ACC112 (cell line): ENCODE measurements around the gene EGR2.
A peak's percentile ranks its signal among the peaks of the same experiment; 100 is the strongest.

Source experiments
- H2AFZ ChIP-seq: fragments of 200-600 bp; sonication (generic); one replicate; pipeline ENCODE4 v1.6.0; 2017; ENCODE audit warnings: antibody characterized with exemption, low read length; ENCODE audit not compliant: unreplicated experiment
- H3K27ac ChIP-seq: fragments of 200-600 bp; sonication (generic); 2 replicates; pipeline ENCODE4 v1.5.1; 2014; ENCODE audit warnings: low read depth, mild to moderate bottlenecking, antibody characterized with exemption, low read length, moderate library complexity
- H3K27me3 ChIP-seq: fragments of 200-600 bp; sonication (generic); 2 replicates; pipeline ENCODE4 v1.6.1; 2014; ENCODE audit warnings: mild to moderate bottlenecking, antibody characterized with exemption, low read length, moderate library complexity, mixed read lengths; ENCODE audit not compliant: insufficient read depth
- H3K36me3 ChIP-seq: fragments of 200-600 bp; sonication (generic); 2 replicates; pipeline ENCODE4 v1.6.1; 2016; ENCODE audit warnings: mild to moderate bottlenecking, antibody characterized with exemption, low read length, moderate library complexity, mixed read lengths; ENCODE audit not compliant: insufficient read depth
- H3K4me1 ChIP-seq: fragments of 200-600 bp; sonication (generic); one replicate; pipeline ENCODE4 v1.6.1; 2016; ENCODE audit warnings: low read length, mixed read lengths; ENCODE audit not compliant: insufficient read depth, unreplicated experiment, control insufficient read depth
- H3K4me3 ChIP-seq: fragments of 200-600 bp; sonication (generic); 2 replicates; pipeline ENCODE4 v1.5.1; 2014; ENCODE audit warnings: mild to moderate bottlenecking, low read depth, low read length
- H3K79me2 ChIP-seq: fragments of 200-600 bp; sonication (generic); one replicate; pipeline ENCODE4 v1.6.0; 2016; ENCODE audit warnings: low read length; ENCODE audit not compliant: control insufficient read depth, unreplicated experiment, insufficient read depth

EGR2 gene

DNA sequence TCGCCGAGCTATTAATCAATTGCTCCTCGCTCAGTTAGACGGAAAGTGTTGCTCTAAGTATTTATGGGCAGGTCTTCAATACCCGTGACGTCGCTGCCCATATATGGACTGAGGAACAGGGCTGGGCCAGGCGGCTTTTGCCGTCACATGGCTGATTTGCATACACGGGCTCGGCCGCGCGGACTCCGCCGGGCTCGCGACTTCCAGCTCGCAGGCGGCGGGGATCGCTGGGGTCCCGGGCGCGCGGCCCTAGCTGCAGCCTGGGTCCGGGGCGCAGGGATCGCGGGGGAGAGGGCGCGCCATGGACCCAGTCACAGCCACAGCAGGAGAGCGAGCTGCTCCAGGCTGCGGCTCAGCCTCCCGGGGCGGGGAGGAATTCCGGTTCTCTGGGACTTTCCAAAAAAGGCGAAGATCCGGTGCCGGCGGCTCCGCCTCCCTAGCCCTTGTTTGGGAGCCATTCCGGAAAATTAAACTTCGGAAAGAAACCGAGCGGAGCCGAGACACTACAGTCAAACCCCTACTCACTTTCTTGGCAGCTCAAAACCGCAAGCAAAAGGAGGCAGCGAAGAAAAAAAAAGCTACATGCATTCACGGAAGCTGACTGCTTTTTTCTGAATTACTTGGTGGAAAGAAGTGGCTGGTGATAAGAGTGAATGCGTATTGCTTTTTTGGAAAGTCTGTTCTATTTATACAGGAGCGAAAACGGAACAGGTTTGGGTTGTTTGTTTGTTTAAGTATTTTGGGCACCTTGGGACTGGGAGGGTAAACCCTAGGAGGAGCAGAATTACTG, at the start of gene EGR2:
Gene EGR2, minus strand, starts transcription at position 36 of the 790 bp plus-strand sequence. CDS start 337 bp downstream, outside the sequence.
- Histone ChIP-seq H3K27ac (0 out of 2 replicates have a peak within 1 kb of the TSS, but pooled peaks have one; percentile 5), H3K36me3 (no peaks in the 10 kb centered on the region), H2AFZ (peak within 1 kb of the TSS; percentile 49), H3K4me3 (peak within 1 kb of the TSS; percentile 81), H3K4me1 (peaks cover 5% of the 10 kb centered on the region), H3K79me2 (no peaks in the 10 kb centered on the region), H3K27me3 (peaks cover 50% of the 10 kb centered on the region)

DNA sequence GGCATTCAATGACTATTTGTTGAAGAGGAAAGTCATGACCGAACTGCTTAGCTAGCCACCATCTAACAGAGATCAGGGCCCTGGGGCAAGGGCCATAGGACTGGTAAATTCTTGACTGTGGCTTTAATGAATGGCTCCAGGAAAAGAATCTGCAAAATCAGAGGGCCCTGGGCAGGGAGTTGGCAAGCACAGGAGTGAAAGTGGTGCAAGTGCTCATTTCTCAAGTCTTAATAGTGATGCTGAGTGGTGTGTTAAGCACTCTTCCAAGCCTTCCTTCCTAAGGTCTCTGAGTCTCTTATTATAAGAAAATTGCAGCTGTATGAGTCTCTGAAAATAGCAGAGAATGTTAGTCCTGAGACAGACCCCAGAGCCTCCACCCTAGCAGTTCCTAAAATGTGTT, 46.3 kb upstream of the EGR2 start:
- no peak overlapping the region for H3K4me3 ChIP-seq
- no peak overlapping the region for H3K27ac ChIP-seq
- H2AFZ ChIP-seq, result no peak overlapping the region
- H3K4me1 ChIP-seq, result peaks cover 31% of the 10 kb centered on the region
- no peaks in the 10 kb centered on the region for H3K27me3 ChIP-seq
- H3K79me2 ChIP-seq, result no peaks in the 10 kb centered on the region
- no peaks in the 10 kb centered on the region for H3K36me3 ChIP-seq

DNA sequence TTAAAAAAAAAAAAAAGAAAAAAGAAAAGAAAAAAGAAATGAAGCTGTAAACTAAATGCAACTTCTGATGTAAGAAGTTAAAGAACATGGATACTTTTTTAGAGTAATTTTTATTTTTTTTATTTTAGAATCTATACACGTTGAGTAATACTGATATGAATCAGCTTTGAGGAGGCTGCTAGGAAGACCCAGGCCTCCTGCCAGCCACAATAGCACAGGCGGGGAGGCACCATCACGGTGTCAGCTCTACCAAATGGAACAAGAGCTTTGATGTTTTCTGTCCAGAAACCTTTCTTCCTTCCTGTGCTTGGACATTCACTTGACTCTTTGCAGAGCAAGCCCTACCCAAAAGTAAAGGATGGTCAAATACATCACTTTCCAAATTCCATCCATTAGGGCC, 45.3 kb upstream of the EGR2 start:
- Histone ChIP-seq H3K27me3 (no peaks in the 10 kb centered on the region), H3K27ac (no peak overlapping the region), H3K4me1 (peaks cover 25% of the 10 kb centered on the region), H3K4me3 (no peak overlapping the region), H2AFZ (no peak overlapping the region), H3K79me2 (no peaks in the 10 kb centered on the region), H3K36me3 (no peaks in the 10 kb centered on the region)

DNA sequence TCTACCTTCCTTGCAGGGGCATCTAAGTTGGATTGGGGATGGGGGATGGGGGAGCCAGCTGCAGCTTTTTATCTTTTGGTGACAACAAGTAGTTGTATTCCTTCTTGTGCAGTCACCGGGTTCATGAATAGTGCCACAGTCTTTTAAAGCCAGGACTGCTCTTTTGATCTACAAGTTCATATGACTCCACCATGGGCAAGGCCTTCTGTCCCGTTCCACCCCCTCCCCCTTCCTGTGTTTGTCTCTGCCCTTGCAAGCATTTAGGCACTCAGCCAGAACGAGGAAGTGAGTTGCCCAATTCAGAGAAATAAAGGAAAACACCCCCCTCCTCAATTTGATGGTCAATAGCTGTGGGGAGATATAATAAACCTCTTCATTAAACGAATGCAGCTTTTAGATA, 44.8 kb upstream of the EGR2 start:
- Histone ChIP-seq H3K79me2 (no peaks in the 10 kb centered on the region), H3K4me3 (no peak overlapping the region), H3K27me3 (no peaks in the 10 kb centered on the region), H3K36me3 (no peaks in the 10 kb centered on the region), H3K27ac (no peak overlapping the region), H2AFZ (no peak overlapping the region), H3K4me1 (peaks cover 19% of the 10 kb centered on the region)

DNA sequence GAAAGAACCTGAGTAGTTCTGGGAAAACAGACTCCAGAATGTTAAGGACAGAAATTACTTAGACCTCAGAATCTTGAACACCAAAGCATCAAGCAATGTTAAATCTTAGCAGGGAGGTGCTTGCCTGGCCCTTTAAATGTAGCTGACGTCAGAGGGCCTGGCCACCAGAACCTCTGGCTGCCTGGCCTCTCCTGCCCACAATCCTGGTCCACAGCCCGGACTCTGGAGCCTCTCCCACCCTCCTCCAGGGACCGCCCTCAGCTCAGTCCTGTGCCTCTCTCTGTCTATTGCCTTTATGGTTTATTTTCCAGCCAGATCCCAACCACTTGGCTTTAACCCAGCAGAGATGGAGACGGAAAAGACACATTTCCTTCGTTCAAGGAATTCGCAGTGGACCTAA, 42.2 kb upstream of the EGR2 start:
- H3K4me3 ChIP-seq, result no peak overlapping the region
- peaks cover 14% of the 10 kb centered on the region for H3K4me1 ChIP-seq
- no peaks in the 10 kb centered on the region for H3K36me3 ChIP-seq
- H2AFZ ChIP-seq, result no peak overlapping the region
- H3K27ac ChIP-seq, result no peak overlapping the region
- no peaks in the 10 kb centered on the region for H3K79me2 ChIP-seq
- H3K27me3 ChIP-seq, result no peaks in the 10 kb centered on the region

DNA sequence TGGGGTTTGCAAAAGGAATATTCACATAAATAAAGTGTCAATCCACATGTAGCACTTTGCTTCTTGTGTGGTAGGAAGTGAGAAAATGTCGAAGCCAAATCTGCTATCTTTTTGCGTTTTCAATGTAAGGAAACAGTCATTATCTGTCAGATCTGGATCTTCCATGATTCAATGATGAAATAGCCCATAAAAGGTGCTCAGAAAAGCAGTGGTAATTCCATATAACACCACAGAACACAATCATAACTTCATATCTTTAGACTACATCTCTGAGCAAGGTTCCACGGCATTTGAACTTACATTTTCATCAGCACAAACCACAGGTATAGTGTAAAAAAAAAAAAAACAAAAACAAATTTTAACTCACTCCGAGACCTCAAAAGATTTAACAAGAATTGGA, 39.9 kb upstream of the EGR2 start:
- peaks cover 12% of the 10 kb centered on the region for H3K4me1 ChIP-seq
- H3K79me2 ChIP-seq, result no peaks in the 10 kb centered on the region
- H3K36me3 ChIP-seq, result no peaks in the 10 kb centered on the region
- no peak overlapping the region for H3K4me3 ChIP-seq
- no peak overlapping the region for H2AFZ ChIP-seq
- no peaks in the 10 kb centered on the region for H3K27me3 ChIP-seq
- no peak overlapping the region for H3K27ac ChIP-seq

DNA sequence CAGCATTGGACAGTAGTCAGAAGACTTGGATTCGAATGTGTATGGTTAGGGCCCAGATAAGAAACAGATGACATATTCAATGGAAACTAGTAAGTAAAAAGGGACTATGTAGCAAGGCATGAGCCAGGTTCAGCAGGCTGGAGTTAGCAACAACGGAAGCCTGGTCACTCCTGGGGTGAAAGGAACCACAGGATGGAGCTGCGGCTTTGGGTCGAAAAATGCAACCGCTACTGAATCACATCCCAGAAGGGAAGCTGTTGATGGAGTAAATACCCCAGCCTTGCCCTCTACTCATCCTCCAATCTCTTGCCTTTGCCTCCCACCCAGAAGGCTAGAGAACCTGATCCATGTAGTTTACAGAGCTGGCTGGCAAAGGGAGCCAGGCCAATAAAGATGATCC, 37.5 kb upstream of the EGR2 start:
- H3K4me1 ChIP-seq, result peaks cover 6% of the 10 kb centered on the region
- no peak overlapping the region for H3K4me3 ChIP-seq
- no peaks in the 10 kb centered on the region for H3K27me3 ChIP-seq
- H3K79me2 ChIP-seq, result no peaks in the 10 kb centered on the region
- no peak overlapping the region for H2AFZ ChIP-seq
- H3K27ac ChIP-seq, result no peak overlapping the region
- H3K36me3 ChIP-seq, result no peaks in the 10 kb centered on the region

DNA sequence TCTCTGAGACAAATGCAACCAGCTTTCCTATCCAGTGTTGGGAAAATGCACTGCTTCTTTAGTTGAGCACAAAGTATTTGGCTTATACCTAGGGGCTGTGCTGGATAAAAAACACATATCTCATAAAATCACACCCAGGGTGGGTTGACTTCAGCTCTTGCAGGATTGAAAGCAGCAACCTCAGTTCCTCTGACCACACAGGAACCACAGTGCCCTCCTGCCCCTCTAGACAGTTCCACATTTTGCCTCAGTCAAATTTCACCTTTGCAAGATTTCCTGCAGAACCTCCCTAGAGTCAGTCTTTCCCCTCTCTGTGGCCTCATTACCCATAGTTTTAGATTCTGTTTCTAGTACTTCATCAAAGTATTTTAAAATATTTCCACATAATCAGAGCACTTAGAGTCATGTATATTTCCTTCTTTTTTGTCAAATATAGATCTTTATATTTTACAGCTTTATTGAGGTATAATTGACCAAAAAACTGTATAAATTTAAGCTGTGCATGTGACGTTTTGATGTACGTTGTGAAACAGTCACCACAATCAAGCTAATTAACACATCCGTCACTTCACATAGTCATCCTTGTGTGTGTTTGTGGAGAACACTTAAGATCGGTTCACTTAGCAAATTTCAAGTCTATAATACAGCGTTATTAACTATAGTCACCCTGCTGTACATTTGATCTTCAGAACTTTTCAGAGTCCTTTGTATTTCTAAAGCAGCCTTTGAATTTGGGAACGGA, 37.0 kb upstream of the EGR2 start:
- Histone ChIP-seq H3K36me3 (no peaks in the 10 kb centered on the region), H3K27me3 (no peaks in the 10 kb centered on the region), H3K4me1 (peaks cover under 1% of the 10 kb centered on the region), H3K4me3 (no peak overlapping the region), H3K27ac (no peak overlapping the region), H3K79me2 (no peaks in the 10 kb centered on the region), H2AFZ (no peak overlapping the region)

DNA sequence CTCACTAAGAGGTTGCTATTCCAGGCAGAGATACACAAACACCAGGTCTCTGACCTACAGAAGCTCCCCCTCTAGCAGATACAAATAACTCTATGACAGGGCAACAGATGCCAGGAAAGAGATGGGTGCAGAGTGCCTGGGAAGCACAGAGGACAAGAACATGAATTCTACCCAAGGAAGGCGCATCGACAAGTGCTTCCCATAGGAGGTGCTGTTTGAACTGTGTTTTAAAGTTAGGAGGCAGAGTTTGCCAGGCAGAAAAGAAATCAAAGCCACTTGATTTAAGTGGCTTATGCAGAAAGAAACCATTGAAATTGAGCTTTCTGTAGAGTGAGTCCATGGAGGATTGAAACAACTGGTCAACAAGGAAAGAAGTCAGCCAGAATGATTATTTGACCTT, 35.3 kb upstream of the EGR2 start:
- Histone ChIP-seq H3K27me3 (peaks cover 15% of the 10 kb centered on the region), H3K4me3 (no peak overlapping the region), H3K36me3 (no peaks in the 10 kb centered on the region), H2AFZ (no peak overlapping the region), H3K4me1 (no peaks in the 10 kb centered on the region), H3K27ac (no peak overlapping the region), H3K79me2 (no peaks in the 10 kb centered on the region)

DNA sequence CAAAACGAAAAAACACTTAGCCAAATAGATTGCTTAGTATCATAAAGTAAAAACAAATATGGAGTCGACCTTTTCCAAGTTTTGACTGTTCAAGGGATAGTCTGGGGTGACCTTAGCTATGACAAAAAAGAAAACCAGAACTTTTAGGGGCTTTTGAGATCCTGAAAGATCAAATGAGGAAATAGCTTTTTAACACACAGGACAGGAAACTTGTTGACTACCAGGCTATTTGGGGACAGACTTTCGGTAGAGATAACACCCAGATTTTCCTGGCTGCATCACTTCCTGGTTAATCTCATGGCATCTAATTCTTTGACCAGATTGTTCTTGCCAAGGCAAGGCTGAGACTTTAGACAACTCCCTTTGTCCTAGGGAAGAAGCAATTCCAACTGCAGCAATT, 34.5 kb upstream of the EGR2 start:
- no peaks in the 10 kb centered on the region for H3K79me2 ChIP-seq
- no peak overlapping the region for H3K4me3 ChIP-seq
- H3K27ac ChIP-seq, result no peak overlapping the region
- no peak overlapping the region for H2AFZ ChIP-seq
- H3K4me1 ChIP-seq, result no peaks in the 10 kb centered on the region
- H3K27me3 ChIP-seq, result peaks cover 21% of the 10 kb centered on the region
- no peaks in the 10 kb centered on the region for H3K36me3 ChIP-seq

DNA sequence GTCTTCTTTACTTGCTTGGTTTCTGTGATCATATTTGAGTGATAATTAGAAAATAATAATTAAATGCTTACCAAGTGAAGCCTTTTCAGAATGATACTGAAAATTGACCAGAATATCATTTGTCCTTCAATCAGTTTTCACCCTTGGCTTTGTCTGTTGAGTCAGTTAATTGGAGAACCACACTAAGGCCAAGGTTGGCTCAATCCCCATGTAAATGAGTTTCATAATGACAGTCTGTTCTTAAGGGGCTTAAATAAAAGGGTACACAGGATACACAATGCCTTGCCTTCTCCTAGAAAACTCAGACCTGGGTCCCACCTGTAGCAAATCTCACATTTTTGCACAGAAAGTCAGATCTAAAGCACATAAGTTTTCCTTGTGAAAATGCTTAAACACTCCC, 31.3 kb upstream of the EGR2 start:
- Histone ChIP-seq H2AFZ (no peak overlapping the region), H3K4me1 (no peaks in the 10 kb centered on the region)

More for the DNA sequence above, 31.3 kb upstream of the EGR2 start:
- H3K27me3 ChIP-seq, result peaks cover 45% of the 10 kb centered on the region
- H3K4me3 ChIP-seq, result no peak overlapping the region
- H3K79me2 ChIP-seq, result no peaks in the 10 kb centered on the region
- no peaks in the 10 kb centered on the region for H3K36me3 ChIP-seq
- H3K27ac ChIP-seq, result no peak overlapping the region
